Endothelial cell of hepatic sinusoid (primary cell): ENCODE results near the gene GRIP2.

Source experiments
- in situ Hi-C: cut with HindIII; loops from 2 replicates; pipeline ENCODE4 v1.10.0; 2017; ENCODE audit warnings: low sequenced_read_pairs

Gene GRIP2

GRCh38 chr3:14489641-14490040 lies 50.5 kb downstream of the GRIP2 start:
- in situ Hi-C loops, result no loop called here

- in situ Hi-C loops, result no loop called here
These were observed 51.7 kb downstream of the GRIP2 start for GRCh38 chr3:14488286-14489041.

- in situ Hi-C loops, result no loop called here
These were observed 52.3 kb downstream of the GRIP2 start for GRCh38 chr3:14487821-14488220.

GRCh38 chr3:14487086-14487485 lies 53.1 kb downstream of the GRIP2 start:
- in situ Hi-C loops, result no loop called here

GRCh38 chr3:14486460-14486859 lies 53.7 kb downstream of the GRIP2 start:
- in situ Hi-C loops, result no loop called here

GRCh38 chr3:14485981-14486380 lies 54.2 kb downstream of the GRIP2 start:
- in situ Hi-C loops, result no loop called here

- in situ Hi-C loops, result no loop called here
These were observed 55.4 kb downstream of the GRIP2 start for GRCh38 chr3:14484741-14485140.

- in situ Hi-C loops, result no loop called here
These were observed 56.9 kb downstream of the GRIP2 start for GRCh38 chr3:14483286-14483685.

GRCh38 chr3:14482271-14482721 lies 57.8 kb downstream of the GRIP2 start:
- in situ Hi-C loops, result no loop called here

GRCh38 chr3:14481646-14482036 lies 58.5 kb downstream of the GRIP2 start:
- in situ Hi-C loops, result no loop called here

GRCh38 chr3:14481018-14481645 lies 59.0 kb downstream of the GRIP2 start:
- in situ Hi-C loops, result no loop called here

GRCh38 chr3:14480207-14481017 lies 59.7 kb downstream of the GRIP2 start:
- in situ Hi-C loops, result no loop called here

- in situ Hi-C loops, result loop anchor here (5.0 kb wide), 2 partner anchors 212 to 267 kb away; no protein-coding TSS in a partner anchor
These were observed 60.6 kb downstream of the GRIP2 start for GRCh38 chr3:14479591-14479990.

- in situ Hi-C loops, result loop anchor here (5.0 kb wide), 2 partner anchors 212 to 267 kb away; no protein-coding TSS in a partner anchor
These were observed 61.1 kb downstream of the GRIP2 start for GRCh38 chr3:14478956-14479550.

- in situ Hi-C loops, result loop anchor here (5.0 kb wide), 2 partner anchors 210 to 265 kb away; no protein-coding TSS in a partner anchor
These were observed 62.7 kb downstream of the GRIP2 start for GRCh38 chr3:14477311-14477935.

- in situ Hi-C loops, result loop anchor here (5.0 kb wide), 2 partner anchors 209 to 264 kb away; no protein-coding TSS in a partner anchor
These were observed 63.4 kb downstream of the GRIP2 start for GRCh38 chr3:14476583-14477265.

GRCh38 chr3:14475621-14476020 lies 64.5 kb downstream of the GRIP2 start:
- in situ Hi-C loops, result loop anchor here (5.0 kb wide), 2 partner anchors 208 to 263 kb away; no protein-coding TSS in a partner anchor

- in situ Hi-C loops, result loop anchor here (5.0 kb wide), 2 partner anchors 207 to 262 kb away; no protein-coding TSS in a partner anchor
These were observed 65.6 kb downstream of the GRIP2 start for GRCh38 chr3:14474363-14475081.

- in situ Hi-C loops, result no loop called here
These were observed 66.7 kb downstream of the GRIP2 start for GRCh38 chr3:14473411-14473891.
